Keratinocyte (primary cell): ENCODE data around the gene ARID5B.
"Not testable (repeated sequence)": the region's sequence is repeated elsewhere in the genome, so short reads cannot be mapped to it uniquely, and the experiment has no call there.

Experiments
- CTCF ChIP-seq, 3 experiments: IDR thresholded peaks in 1 of 3; conservative IDR thresholded peaks in 1 of 3; optimal IDR thresholded peaks in 1 of 3; 2 replicates in 2 of 3; 3 replicates in 1 of 3; pipeline versions ENCODE3 to v1.5.1; 2011; ENCODE audit warnings: low read length in 3 of 3, mild to moderate bottlenecking in 3 of 3, moderate library complexity in 2 of 3, control low read depth in 1 of 3, inconsistent platforms in 1 of 3; ENCODE audit not compliant: insufficient read depth in 2 of 3; ENCODE audit errors: extremely low read depth in 1 of 3
- EZH2 ChIP-seq: IDR thresholded peaks from one replicate; pipeline ENCODE4 v1.6.1; 2012; ENCODE audit warnings: inconsistent platforms, mild to moderate bottlenecking, low read length, moderate library complexity

GRCh38 chr10:61976951-61977721 is 75.6 kb downstream of the ARID5B start:
- TF ChIP-seq CTCF (optimal IDR thresholded peaks at IDR 0.05 in 1 of 3, IDR thresholded peaks at IDR 0.05 in 1 of 3, conservative IDR thresholded peaks at IDR 0.05 in 1 of 3; ENCODE audit: extremely low read depth in 1 of 3, insufficient read depth in 2 of 3, low read length in 3 of 3); EZH2: not testable (repeated sequence)
